ENCODE measurements around the gene GCGR. TPM values are rescaled to one million over a fixed set of nuclear protein-coding genes. Genes with fewer than 3 reads are reported as not detected.

Gene GCGR
- total and polyA plus RNA-seq, 2 of the 13 experiments (the other 11 are each of a cell fraction or from before 2014, with no cell fraction given), result 0.04 to 0.13 TPM

GRCh38 chr17:81860756-81861568 is 57.0 kb downstream of the GCGR start (continued):
- TF ChIP-seq TBL1XR1 (IDR thresholded peaks at IDR 0.05; ENCODE audit: borderline replicate concordance, low read length, partially characterized antibody) (peak; percentile 67), RBM22 (optimal IDR thresholded peaks at IDR 0.05; ENCODE audit: low read length) (peak; percentile 60), ZNF678 (CRISPR knock-in tag; IDR thresholded peaks at IDR 0.05) (no peak), ZNF639 (CRISPR knock-in tag; conservative IDR thresholded peaks at IDR 0.05) (peak; percentile 97), AKAP8 (CRISPR knock-in tag; IDR thresholded peaks at IDR 0.05) (peak; percentile 85), MEIS2 (CRISPR knock-in tag; IDR thresholded peaks at IDR 0.05) (peak; percentile 77), CBX1 (IDR thresholded peaks at IDR 0.05; ENCODE audit: low read depth) (no peak), NR2F2 (IDR thresholded peaks at IDR 0.05; ENCODE audit: borderline replicate concordance, low read depth) (no peak; the same call in 1 of the 2 replicates), ZMYM4 (CRISPR knock-in tag; IDR thresholded peaks at IDR 0.05) (peak; percentile 70; the same call in 1 of the 2 replicates), TEAD3 (CRISPR knock-in tag; optimal IDR thresholded peaks at IDR 0.05; ENCODE audit: borderline replicate concordance) (peak; percentile 78), FOXK2 (IDR thresholded peaks at IDR 0.05) (peak; percentile 67; the same call in 1 of the 2 replicates), ZNF576 (CRISPR knock-in tag; IDR thresholded peaks at IDR 0.05) (0 out of 2 replicates have a peak, but pooled peaks have one; percentile 55), MED1 (CRISPR knock-in tag; IDR thresholded peaks at IDR 0.05) (peak; percentile 92), ZNF253 (CRISPR knock-in tag; IDR thresholded peaks at IDR 0.05; ENCODE audit: borderline replicate concordance) (peak; percentile 33; the same call in 1 of the 2 replicates), MTA3 (CRISPR knock-in tag; IDR thresholded peaks at IDR 0.05) (no peak), ZNF350 (CRISPR knock-in tag; IDR thresholded peaks at IDR 0.05; ENCODE audit: borderline replicate concordance, low read depth) (peak; percentile 95), ZNF138 (CRISPR knock-in tag; IDR thresholded peaks at IDR 0.05; ENCODE audit: low read depth) (peak; percentile 76), MZF1 (CRISPR knock-in tag; IDR thresholded peaks at IDR 0.05; ENCODE audit: borderline replicate concordance) (no peak), ZNF207 (IDR thresholded peaks at IDR 0.05; ENCODE audit: borderline replicate concordance) (no peak), TGIF2 (CRISPR knock-in tag; IDR thresholded peaks at IDR 0.05) (peak; percentile 64; the same call in 1 of the 2 replicates), ONECUT2 (CRISPR knock-in tag; IDR thresholded peaks at IDR 0.05) (no peak), ERF (CRISPR knock-in tag; IDR thresholded peaks at IDR 0.05) (peak; percentile 97), POLR2A (IDR thresholded peaks at IDR 0.05; ENCODE audit: insufficient read depth in 1 of 2, low read depth in 2 of 2, low read length in 2 of 2) (peak in 1 of 2 experiments; percentile 94; a peak in 2 of 4 replicates), ZBTB26 (CRISPR knock-in tag; IDR thresholded peaks at IDR 0.05; ENCODE audit: borderline replicate concordance) (peak; percentile 61; the same call in 1 of the 2 replicates)
- TF ChIP-seq, protein P1, sequence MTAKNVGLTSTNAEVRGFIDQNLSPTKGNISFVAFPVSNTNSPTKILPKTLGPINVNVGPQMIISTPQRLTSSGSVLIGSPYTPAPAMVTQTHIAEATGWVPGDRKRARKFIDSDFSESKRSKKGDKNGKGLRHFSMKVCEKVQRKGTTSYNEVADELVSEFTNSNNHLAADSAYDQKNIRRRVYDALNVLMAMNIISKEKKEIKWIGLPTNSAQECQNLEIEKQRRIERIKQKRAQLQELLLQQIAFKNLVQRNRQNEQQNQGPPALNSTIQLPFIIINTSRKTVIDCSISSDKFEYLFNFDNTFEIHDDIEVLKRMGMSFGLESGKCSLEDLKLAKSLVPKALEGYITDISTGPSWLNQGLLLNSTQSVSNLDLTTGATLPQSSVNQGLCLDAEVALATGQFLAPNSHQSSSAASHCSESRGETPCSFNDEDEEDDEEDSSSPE (CRISPR knock-in tag; IDR thresholded peaks at IDR 0.05), result peak; percentile 88
- TF ChIP-seq, protein P2, sequence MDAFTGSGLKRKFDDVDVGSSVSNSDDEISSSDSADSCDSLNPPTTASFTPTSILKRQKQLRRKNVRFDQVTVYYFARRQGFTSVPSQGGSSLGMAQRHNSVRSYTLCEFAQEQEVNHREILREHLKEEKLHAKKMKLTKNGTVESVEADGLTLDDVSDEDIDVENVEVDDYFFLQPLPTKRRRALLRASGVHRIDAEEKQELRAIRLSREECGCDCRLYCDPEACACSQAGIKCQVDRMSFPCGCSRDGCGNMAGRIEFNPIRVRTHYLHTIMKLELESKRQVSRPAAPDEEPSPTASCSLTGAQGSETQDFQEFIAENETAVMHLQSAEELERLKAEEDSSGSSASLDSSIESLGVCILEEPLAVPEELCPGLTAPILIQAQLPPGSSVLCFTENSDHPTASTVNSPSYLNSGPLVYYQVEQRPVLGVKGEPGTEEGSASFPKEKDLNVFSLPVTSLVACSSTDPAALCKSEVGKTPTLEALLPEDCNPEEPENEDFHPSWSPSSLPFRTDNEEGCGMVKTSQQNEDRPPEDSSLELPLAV (CRISPR knock-in tag; conservative IDR thresholded peaks at IDR 0.05; ENCODE audit: low read depth), result no peak

Measured in HepG2 (cell line).